HEK293 (cell line): ENCODE results near the gene CYP2C18.

Experiments used
- GLIS1 ChIP-seq: fragments of 450-650 bp; formaldehyde crosslinking; IDR thresholded peaks from 2 replicates; pipeline ENCODE4 v1.5.1; 2016; ENCODE audit warnings: missing biosample characterization, missing genetic modification characterization
- IKZF3 ChIP-seq: fragments of 450-650 bp; IDR thresholded peaks from 2 replicates; pipeline ENCODE4 v1.5.0; 2018; ENCODE audit warnings: missing biosample characterization, mild to moderate bottlenecking, missing genetic modification characterization, moderate library complexity
- SP3 ChIP-seq: fragments of 450-650 bp; formaldehyde crosslinking; IDR thresholded peaks from 2 replicates; pipeline ENCODE4 v1.5.1; 2016; ENCODE audit warnings: missing biosample characterization, missing genetic modification characterization
- ZBTB21 ChIP-seq: fragments of 450-650 bp; formaldehyde crosslinking; IDR thresholded peaks from 2 replicates; pipeline ENCODE4 v1.5.1; 2017; ENCODE audit warnings: missing biosample characterization, missing genetic modification characterization
- ZNF148 ChIP-seq: fragments of 450-650 bp; formaldehyde crosslinking; IDR thresholded peaks from 2 replicates; pipeline ENCODE4 v1.5.0; 2017; ENCODE audit warnings: missing biosample characterization, missing genetic modification characterization, borderline replicate concordance
- ZNF202 ChIP-seq: fragments of 450-650 bp; formaldehyde crosslinking; IDR thresholded peaks from 2 replicates; pipeline ENCODE4 v1.5.1; 2016; ENCODE audit warnings: missing biosample characterization, missing genetic modification characterization, borderline replicate concordance
- ZNF292 ChIP-seq: fragments of 450-650 bp; formaldehyde crosslinking; IDR thresholded peaks from 2 replicates; pipeline ENCODE4 v1.5.1; 2016; ENCODE audit warnings: low read depth, missing biosample characterization, missing genetic modification characterization, borderline replicate concordance
- ZNF335 ChIP-seq: fragments of 450-650 bp; formaldehyde crosslinking; conservative IDR thresholded peaks from 2 replicates; pipeline ENCODE4 v1.5.1; 2016; ENCODE audit warnings: missing biosample characterization, missing genetic modification characterization
- ZNF366 ChIP-seq: fragments of 450-650 bp; formaldehyde crosslinking; conservative IDR thresholded peaks from 2 replicates; pipeline ENCODE4 v1.5.1; 2016; ENCODE audit warnings: missing biosample characterization, missing genetic modification characterization
- ZNF394 ChIP-seq: fragments of 450-650 bp; formaldehyde crosslinking; IDR thresholded peaks from 2 replicates; pipeline ENCODE4 v1.5.1; 2016; ENCODE audit warnings: missing biosample characterization, missing genetic modification characterization, mild to moderate bottlenecking, moderate library complexity, borderline replicate concordance
- ZNF571 ChIP-seq: fragments of 450-650 bp; formaldehyde crosslinking; IDR thresholded peaks from 2 replicates; pipeline ENCODE4 v1.5.0; 2017; ENCODE audit warnings: missing biosample characterization, missing genetic modification characterization
- ZNF639 ChIP-seq: fragments of 450-650 bp; formaldehyde crosslinking; IDR thresholded peaks from 2 replicates; pipeline ENCODE4 v1.5.1; 2016; ENCODE audit warnings: missing biosample characterization, missing genetic modification characterization
- ZNF747 ChIP-seq: fragments of 450-650 bp; formaldehyde crosslinking; IDR thresholded peaks from 2 replicates; pipeline ENCODE4 v1.5.1; 2016; ENCODE audit warnings: missing biosample characterization, missing genetic modification characterization
- ZNF843 ChIP-seq: fragments of 450-650 bp; formaldehyde crosslinking; IDR thresholded peaks from 2 replicates; pipeline ENCODE4 v1.5.1; 2016; ENCODE audit warnings: missing biosample characterization, missing genetic modification characterization
- TF ChIP-seq, protein P1 (sequence below): fragments of 450-650 bp; formaldehyde crosslinking; IDR thresholded peaks from 2 replicates; pipeline ENCODE4 v1.5.1; 2016; ENCODE audit warnings: missing biosample characterization, missing genetic modification characterization
- TF ChIP-seq, protein P2 (sequence below): fragments of 450-650 bp; formaldehyde crosslinking; IDR thresholded peaks from 2 replicates; pipeline ENCODE4 v1.5.1; 2016; ENCODE audit warnings: missing biosample characterization, missing genetic modification characterization
- TF ChIP-seq, protein P3 (sequence below): fragments of 450-650 bp; formaldehyde crosslinking; IDR thresholded peaks from 2 replicates; pipeline ENCODE4 v1.5.1; 2016; ENCODE audit warnings: missing biosample characterization, missing genetic modification characterization
- TF ChIP-seq, protein P4 (sequence below): fragments of 450-650 bp; formaldehyde crosslinking; IDR thresholded peaks from 2 replicates; pipeline ENCODE4 v1.5.1; 2016; ENCODE audit warnings: missing biosample characterization, missing genetic modification characterization
- TF ChIP-seq, protein P5 (sequence below): fragments of 450-650 bp; formaldehyde crosslinking; IDR thresholded peaks from 2 replicates; pipeline ENCODE4 v1.5.1; 2016; ENCODE audit warnings: missing biosample characterization, missing genetic modification characterization

The CYP2C18 gene

DNA sequence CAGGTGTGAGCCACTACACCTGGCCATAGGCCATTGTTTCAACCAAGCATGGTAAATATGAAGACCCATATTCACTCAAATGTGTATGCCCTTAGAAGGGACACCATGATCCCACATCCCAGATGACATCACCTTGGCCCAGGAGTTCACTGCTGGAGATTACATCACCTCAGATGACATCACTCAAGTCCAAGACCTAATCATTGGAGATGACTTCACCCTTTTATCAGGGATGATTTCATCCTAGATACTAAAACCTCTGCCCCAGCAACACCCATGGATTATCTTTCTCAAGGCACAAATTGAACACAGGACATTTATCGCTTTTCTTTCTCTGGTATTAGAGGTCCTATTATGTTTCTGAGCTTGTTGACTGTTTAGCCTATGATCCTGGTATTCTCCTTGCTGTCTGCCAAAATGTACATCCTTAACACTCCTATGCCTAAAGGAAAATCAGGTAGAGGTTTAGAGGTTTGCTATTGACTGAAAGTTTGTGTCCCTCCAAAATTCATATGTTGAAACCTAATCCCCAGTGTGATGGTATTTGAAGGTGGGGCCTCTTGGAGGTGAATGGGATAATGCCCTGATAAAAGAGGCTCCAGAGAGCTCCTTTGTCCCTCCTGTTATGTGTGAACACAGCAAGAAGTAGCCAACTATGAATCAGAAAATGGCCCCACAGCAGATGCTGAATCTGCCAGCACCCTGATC, 9.8 kb upstream of the CYP2C18 start (continued):
- TF ChIP-seq, protein P1, sequence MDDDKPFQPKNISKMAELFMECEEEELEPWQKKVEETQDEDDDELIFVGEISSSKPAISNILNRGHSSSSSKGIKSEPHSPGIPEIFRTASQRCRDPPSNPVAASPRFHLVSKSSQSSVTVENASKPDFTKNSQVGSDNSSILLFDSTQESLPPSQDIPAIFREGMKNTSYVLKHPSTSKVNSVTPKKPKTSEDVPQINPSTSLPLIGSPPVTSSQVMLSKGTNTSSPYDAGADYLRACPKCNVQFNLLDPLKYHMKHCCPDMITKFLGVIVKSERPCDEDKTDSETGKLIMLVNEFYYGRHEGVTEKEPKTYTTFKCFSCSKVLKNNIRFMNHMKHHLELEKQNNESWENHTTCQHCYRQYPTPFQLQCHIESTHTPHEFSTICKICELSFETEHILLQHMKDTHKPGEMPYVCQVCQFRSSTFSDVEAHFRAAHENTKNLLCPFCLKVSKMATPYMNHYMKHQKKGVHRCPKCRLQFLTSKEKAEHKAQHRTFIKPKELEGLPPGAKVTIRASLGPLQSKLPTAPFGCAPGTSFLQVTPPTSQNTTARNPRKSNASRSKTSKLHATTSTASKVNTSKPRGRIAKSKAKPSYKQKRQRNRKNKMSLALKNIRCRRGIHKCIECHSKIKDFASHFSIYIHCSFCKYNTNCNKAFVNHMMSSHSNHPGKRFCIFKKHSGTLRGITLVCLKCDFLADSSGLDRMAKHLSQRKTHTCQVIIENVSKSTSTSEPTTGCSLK (tag by site-specific recombination): no peak
- TF ChIP-seq ZNF571 (tag by site-specific recombination) (no peak), ZNF202 (tag by site-specific recombination) (no peak), ZNF843 (tag by site-specific recombination) (peak; percentile 79), ZNF394 (tag by site-specific recombination) (peak; percentile 76; the same call in 1 of the 2 replicates), ZNF148 (tag by site-specific recombination) (no peak; the same call in 1 of the 2 replicates), ZNF335 (tag by site-specific recombination) (peak; percentile 68), ZNF292 (no peak), SP3 (peak; percentile 59), IKZF3 (tag by site-specific recombination) (peak; percentile 63; the same call in 1 of the 2 replicates), ZNF366 (tag by site-specific recombination) (peak; percentile 97), ZNF747 (no peak), GLIS1 (tag by site-specific recombination) (peak; percentile 51), ZNF639 (tag by site-specific recombination) (peak; percentile 100), ZBTB21 (tag by site-specific recombination) (peak; percentile 99)
- TF ChIP-seq, protein P2, sequence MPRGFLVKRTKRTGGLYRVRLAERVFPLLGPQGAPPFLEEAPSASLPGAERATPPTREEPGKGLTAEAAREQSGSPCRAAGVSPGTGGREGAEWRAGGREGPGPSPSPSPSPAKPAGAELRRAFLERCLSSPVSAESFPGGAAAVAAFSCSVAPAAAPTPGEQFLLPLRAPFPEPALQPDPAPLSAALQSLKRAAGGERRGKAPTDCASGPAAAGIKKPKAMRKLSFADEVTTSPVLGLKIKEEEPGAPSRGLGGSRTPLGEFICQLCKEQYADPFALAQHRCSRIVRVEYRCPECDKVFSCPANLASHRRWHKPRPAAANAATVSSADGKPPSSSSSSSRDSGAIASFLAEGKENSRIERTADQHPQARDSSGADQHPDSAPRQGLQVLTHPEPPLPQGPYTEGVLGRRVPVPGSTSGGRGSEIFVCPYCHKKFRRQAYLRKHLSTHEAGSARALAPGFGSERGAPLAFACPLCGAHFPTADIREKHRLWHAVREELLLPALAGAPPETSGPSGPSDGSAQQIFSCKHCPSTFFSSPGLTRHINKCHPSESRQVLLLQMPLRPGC (tag by site-specific recombination): peak; percentile 91
- TF ChIP-seq, protein P3, sequence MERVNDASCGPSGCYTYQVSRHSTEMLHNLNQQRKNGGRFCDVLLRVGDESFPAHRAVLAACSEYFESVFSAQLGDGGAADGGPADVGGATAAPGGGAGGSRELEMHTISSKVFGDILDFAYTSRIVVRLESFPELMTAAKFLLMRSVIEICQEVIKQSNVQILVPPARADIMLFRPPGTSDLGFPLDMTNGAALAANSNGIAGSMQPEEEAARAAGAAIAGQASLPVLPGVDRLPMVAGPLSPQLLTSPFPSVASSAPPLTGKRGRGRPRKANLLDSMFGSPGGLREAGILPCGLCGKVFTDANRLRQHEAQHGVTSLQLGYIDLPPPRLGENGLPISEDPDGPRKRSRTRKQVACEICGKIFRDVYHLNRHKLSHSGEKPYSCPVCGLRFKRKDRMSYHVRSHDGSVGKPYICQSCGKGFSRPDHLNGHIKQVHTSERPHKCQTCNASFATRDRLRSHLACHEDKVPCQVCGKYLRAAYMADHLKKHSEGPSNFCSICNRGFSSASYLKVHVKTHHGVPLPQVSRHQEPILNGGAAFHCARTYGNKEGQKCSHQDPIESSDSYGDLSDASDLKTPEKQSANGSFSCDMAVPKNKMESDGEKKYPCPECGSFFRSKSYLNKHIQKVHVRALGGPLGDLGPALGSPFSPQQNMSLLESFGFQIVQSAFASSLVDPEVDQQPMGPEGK (tag by site-specific recombination): peak; percentile 82
- TF ChIP-seq, protein P4, sequence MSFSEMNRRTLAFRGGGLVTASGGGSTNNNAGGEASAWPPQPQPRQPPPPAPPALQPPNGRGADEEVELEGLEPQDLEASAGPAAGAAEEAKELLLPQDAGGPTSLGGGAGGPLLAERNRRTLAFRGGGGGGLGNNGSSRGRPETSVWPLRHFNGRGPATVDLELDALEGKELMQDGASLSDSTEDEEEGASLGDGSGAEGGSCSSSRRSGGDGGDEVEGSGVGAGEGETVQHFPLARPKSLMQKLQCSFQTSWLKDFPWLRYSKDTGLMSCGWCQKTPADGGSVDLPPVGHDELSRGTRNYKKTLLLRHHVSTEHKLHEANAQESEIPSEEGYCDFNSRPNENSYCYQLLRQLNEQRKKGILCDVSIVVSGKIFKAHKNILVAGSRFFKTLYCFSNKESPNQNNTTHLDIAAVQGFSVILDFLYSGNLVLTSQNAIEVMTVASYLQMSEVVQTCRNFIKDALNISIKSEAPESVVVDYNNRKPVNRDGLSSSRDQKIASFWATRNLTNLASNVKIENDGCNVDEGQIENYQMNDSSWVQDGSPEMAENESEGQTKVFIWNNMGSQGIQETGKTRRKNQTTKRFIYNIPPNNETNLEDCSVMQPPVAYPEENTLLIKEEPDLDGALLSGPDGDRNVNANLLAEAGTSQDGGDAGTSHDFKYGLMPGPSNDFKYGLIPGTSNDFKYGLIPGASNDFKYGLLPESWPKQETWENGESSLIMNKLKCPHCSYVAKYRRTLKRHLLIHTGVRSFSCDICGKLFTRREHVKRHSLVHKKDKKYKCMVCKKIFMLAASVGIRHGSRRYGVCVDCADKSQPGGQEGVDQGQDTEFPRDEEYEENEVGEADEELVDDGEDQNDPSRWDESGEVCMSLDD (tag by site-specific recombination): no peak
- TF ChIP-seq, protein P5, sequence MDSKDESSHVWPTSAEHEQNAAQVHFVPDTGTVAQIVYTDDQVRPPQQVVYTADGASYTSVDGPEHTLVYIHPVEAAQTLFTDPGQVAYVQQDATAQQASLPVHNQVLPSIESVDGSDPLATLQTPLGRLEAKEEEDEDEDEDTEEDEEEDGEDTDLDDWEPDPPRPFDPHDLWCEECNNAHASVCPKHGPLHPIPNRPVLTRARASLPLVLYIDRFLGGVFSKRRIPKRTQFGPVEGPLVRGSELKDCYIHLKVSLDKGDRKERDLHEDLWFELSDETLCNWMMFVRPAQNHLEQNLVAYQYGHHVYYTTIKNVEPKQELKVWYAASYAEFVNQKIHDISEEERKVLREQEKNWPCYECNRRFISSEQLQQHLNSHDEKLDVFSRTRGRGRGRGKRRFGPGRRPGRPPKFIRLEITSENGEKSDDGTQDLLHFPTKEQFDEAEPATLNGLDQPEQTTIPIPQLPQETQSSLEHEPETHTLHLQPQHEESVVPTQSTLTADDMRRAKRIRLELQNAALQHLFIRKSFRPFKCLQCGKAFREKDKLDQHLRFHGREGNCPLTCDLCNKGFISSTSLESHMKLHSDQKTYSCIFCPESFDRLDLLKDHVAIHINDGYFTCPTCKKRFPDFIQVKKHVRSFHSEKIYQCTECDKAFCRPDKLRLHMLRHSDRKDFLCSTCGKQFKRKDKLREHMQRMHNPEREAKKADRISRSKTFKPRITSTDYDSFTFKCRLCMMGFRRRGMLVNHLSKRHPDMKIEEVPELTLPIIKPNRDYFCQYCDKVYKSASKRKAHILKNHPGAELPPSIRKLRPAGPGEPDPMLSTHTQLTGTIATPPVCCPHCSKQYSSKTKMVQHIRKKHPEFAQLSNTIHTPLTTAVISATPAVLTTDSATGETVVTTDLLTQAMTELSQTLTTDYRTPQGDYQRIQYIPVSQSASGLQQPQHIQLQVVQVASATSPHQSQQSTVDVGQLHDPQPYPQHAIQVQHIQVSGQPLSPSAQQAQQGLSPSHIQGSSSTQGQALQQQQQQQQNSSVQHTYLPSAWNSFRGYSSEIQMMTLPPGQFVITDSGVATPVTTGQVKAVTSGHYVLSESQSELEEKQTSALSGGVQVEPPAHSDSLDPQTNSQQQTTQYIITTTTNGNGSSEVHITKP (tag by site-specific recombination): peak; percentile 69
